NT2/D1 (cell line): Measurements from ENCODE around the gene ARL6IP4.

Experiments
- SUZ12 ChIP-seq: IDR thresholded peaks from 2 replicates; pipeline ENCODE4 v1.6.1; 2011; ENCODE audit not compliant: insufficient read length, insufficient read depth; ENCODE audit errors: extremely low read depth
- YY1 ChIP-seq: IDR thresholded peaks from 2 replicates; pipeline ENCODE4 v1.6.1; 2011; ENCODE audit not compliant: insufficient read length, insufficient read depth

DNA sequence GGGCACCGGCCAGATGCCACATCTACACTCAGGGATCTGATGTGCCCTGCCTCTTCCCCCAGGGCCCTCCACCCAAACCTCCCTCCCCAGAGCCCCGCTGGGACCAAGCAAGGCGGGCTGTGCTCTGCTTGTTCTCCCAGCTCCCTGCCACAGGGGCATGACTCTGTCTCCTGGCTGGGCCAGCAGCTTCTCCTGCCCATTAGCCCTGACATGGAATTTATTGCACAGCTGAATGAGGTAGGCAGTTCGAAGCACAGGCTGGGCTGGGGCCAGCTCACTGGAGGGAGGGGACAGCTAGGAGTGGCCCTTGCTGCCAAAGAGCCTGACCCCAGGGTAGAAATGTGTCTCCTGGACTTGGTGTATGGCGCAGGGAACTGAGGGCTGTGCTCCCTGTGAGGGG is 42.4 kb downstream of the ARL6IP4 start:
- no peak for TF ChIP-seq YY1
- TF ChIP-seq SUZ12 = no peak
